ENCODE measurements around the gene EEFSEC. TPM values are rescaled to one million over a fixed set of nuclear protein-coding genes. Genes with fewer than 3 reads are reported as not detected.

EEFSEC gene
- total RNA-seq, 1 experiment from 2014 or later: 9.6 TPM

DNA sequence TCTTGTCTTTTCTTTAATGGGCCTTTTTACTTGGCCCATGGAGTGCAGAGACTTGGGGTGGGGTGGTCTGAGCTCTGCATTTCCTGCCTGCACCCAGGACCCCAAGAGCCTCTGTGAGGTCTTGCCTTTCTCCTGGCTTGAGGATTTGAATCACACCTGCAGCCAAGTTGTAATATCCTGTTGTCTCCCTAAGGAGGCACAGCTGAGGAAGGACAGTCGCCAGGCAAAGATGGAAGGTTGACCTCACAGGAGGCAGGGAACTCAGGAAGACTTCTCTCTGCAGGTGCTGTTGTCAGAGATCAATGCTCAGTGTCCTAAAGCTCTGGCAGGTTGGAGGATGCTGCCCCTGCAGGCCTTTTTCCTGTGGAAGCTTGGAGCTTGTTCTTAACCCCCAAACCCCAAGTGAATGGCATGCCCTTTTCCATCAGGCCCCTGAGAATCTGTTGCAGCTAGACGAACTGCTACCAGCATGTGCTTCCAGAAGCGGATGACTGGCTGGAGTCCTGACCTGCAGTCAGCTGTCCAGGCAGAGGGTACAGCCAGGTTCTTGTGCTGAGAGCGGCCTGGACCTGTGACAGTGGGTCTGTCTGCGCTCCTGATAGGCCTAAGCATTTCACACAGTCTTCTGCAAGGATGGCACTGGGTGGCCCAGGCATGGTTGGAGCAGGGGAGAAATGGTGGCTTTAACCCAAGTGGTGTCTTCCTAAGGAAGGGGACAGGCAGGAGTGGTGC lies 120.0 kb downstream of the EEFSEC start:
- no peak overlapping the region for H3K27ac ChIP-seq (ENCODE audit: low read length)

DNA sequence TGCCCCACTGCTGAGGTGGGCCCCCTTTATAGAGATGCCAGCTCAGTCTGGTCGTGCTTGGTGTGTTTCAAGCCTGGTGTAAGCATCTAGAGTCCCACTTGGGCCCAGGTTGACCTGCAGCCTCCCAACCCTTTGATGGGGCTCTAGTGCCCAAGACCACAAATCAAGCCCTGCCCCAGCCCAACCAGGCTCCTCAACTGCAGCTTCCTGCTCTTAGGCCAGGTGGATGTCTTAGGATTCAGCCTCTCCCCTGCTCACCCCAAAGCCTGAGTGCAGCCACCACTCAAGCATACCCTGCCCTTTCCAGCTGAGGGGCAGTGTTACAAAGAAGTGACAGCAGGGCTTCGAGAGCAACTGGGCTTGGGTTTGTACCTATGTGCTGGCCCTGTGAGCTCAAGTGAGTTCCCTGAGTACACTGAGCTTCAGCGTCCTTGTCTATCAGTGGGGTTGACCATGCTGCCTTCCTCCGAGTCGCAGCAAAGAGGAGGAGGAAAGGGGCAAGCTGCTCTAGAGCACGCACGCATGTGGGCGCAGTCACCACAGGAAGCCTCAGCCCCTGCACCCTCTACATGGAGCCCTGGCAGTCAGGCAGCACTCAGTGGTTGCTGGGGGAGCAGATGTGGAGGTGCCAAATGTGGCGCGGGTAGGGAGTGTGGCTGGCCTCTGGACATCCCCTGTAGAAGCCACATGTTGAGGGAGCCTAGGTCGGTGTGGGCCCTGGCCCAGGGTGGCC lies 120.7 kb downstream of the EEFSEC start:
- H3F3A ChIP-seq (ENCODE audit: low read length, unreplicated experiment): no peaks in the 10 kb centered on the region
- ChIA-PET POLR2A (ENCODE audit: unreplicated experiment) (no interaction called here), CTCF (no interaction called here)
- H3K9ac ChIP-seq (ENCODE audit: low read length): peak overlapping the region; percentile 41
- H3K4me1 ChIP-seq (ENCODE audit: insufficient read depth, low read length): peaks cover 22% of the 10 kb centered on the region
- H3K36me3 ChIP-seq (ENCODE audit: low read depth, low read length): no peaks in the 10 kb centered on the region
- intact Hi-C loops (cut with micrococcal nuclease): no loop called here
- no peak overlapping the region for H2AFZ ChIP-seq (ENCODE audit: low read length)
- H3K79me2 ChIP-seq (ENCODE audit: low read length): no peaks in the 10 kb centered on the region
- no peaks in the 10 kb centered on the region for H3K9me2 ChIP-seq (replicated peaks; ENCODE audit: low read length)
- peak overlapping the region; percentile 92 for H3K27ac ChIP-seq (ENCODE audit: low read length)
- BruUV-seq (replicated peaks): no TSS peak
- peak overlapping the region; percentile 43 for H3K4me2 ChIP-seq (ENCODE audit: low read length)
- no peaks in the 10 kb centered on the region for H3K9me3 ChIP-seq (ENCODE audit: low read length)
- ATAC-seq (no peak), DNase-seq (no peak)
- TF ChIP-seq EZH2 (IDR thresholded peaks at IDR 0.05; ENCODE audit: low read length, unreplicated experiment): no peak
- TF ChIP-seq CTCF (conservative IDR thresholded peaks at IDR 0.05; ENCODE audit: low read depth, low read length): no peak
- TF ChIP-seq EZH2phosphoT487 (IDR thresholded peaks at IDR 0.05; ENCODE audit: borderline replicate concordance, low read length): no peak
- no peak overlapping the region for H3K4me3 ChIP-seq (ENCODE audit: low read length)
- no peaks in the 10 kb centered on the region for H4K20me1 ChIP-seq (ENCODE audit: low read length)
- H3K27me3 ChIP-seq (ENCODE audit: low read length): no peaks in the 10 kb centered on the region

More for the DNA sequence above, 120.0 kb downstream of the EEFSEC start:
- no TSS peak for BruUV-seq (replicated peaks)
- no peaks in the 10 kb centered on the region for H3K79me2 ChIP-seq (ENCODE audit: low read length)
- H3K27me3 ChIP-seq (ENCODE audit: low read length): no peaks in the 10 kb centered on the region
- DNase-seq: no peak
- no peak for ATAC-seq
- no peaks in the 10 kb centered on the region for H3K36me3 ChIP-seq (ENCODE audit: low read depth, low read length)
- H4K20me1 ChIP-seq (ENCODE audit: low read length): no peaks in the 10 kb centered on the region
- no peaks in the 10 kb centered on the region for H3K9me2 ChIP-seq (replicated peaks; ENCODE audit: low read length)
- no peak overlapping the region for H3K9ac ChIP-seq (ENCODE audit: low read length)
- no peak overlapping the region for H3K4me2 ChIP-seq (ENCODE audit: low read length)
- TF ChIP-seq EZH2phosphoT487 (IDR thresholded peaks at IDR 0.05; ENCODE audit: borderline replicate concordance, low read length): no peak
- TF ChIP-seq CTCF (conservative IDR thresholded peaks at IDR 0.05; ENCODE audit: low read depth, low read length): no peak
- TF ChIP-seq EZH2 (IDR thresholded peaks at IDR 0.05; ENCODE audit: low read length, unreplicated experiment): no peak
- no peaks in the 10 kb centered on the region for H3K9me3 ChIP-seq (ENCODE audit: low read length)
- no peaks in the 10 kb centered on the region for H3F3A ChIP-seq (ENCODE audit: low read length, unreplicated experiment)
- H2AFZ ChIP-seq (ENCODE audit: low read length): no peak overlapping the region
- H3K4me3 ChIP-seq (ENCODE audit: low read length): no peak overlapping the region
- POLR2A ChIA-PET (ENCODE audit: unreplicated experiment): no interaction called here
- CTCF ChIA-PET: no interaction called here
- intact Hi-C loops (cut with micrococcal nuclease): no loop called here
- peaks cover 22% of the 10 kb centered on the region for H3K4me1 ChIP-seq (ENCODE audit: insufficient read depth, low read length)

GRCh38 chr3:128274837-128275236 lies 121.6 kb downstream of the EEFSEC start:
- POLR2A ChIA-PET (ENCODE audit: unreplicated experiment): no interaction called here
- no peaks in the 10 kb centered on the region for H3K9me3 ChIP-seq (ENCODE audit: low read length)
- no peaks in the 10 kb centered on the region for H3K9me2 ChIP-seq (replicated peaks; ENCODE audit: low read length)
- no peaks in the 10 kb centered on the region for H3K27me3 ChIP-seq (ENCODE audit: low read length)
- H3K9ac ChIP-seq (ENCODE audit: low read length): peak overlapping the region; percentile 64
- H2AFZ ChIP-seq (ENCODE audit: low read length): no peak overlapping the region
- H3K36me3 ChIP-seq (ENCODE audit: low read depth, low read length): no peaks in the 10 kb centered on the region
- DNase-seq (peak; percentile 91), ATAC-seq (peak; percentile 91)
- no peak overlapping the region for H3K4me3 ChIP-seq (ENCODE audit: low read length)
- no peaks in the 10 kb centered on the region for H3K79me2 ChIP-seq (ENCODE audit: low read length)
- no TSS peak for BruUV-seq (replicated peaks)
- intact Hi-C loops (cut with micrococcal nuclease): no loop called here
- H3K4me2 ChIP-seq (ENCODE audit: low read length): peak overlapping the region; percentile 43
- H3F3A ChIP-seq (ENCODE audit: low read length, unreplicated experiment): no peaks in the 10 kb centered on the region
- H3K27ac ChIP-seq (ENCODE audit: low read length): peak overlapping the region; percentile 92
- no peaks in the 10 kb centered on the region for H4K20me1 ChIP-seq (ENCODE audit: low read length)
- peaks cover 22% of the 10 kb centered on the region for H3K4me1 ChIP-seq (ENCODE audit: insufficient read depth, low read length)
- CTCF ChIA-PET: no interaction called here
- TF ChIP-seq EZH2phosphoT487 (IDR thresholded peaks at IDR 0.05; ENCODE audit: borderline replicate concordance, low read length) (no peak), CTCF (conservative IDR thresholded peaks at IDR 0.05; ENCODE audit: low read depth, low read length) (no peak), EZH2 (IDR thresholded peaks at IDR 0.05; ENCODE audit: low read length, unreplicated experiment) (no peak)

Measured in PC-3 (cell line).